NB4 (cell line): ENCODE results near the gene COTL1.

ENCODE experiments used
- CTCF ChIP-seq: IDR thresholded peaks from one replicate; pipeline ENCODE4 v1.5.1; 2012; ENCODE audit warnings: low read depth, low read length
- MAX ChIP-seq: IDR thresholded peaks from 2 replicates; pipeline ENCODE4 v1.6.1; 2011; ENCODE audit warnings: low read depth, low read length
- POLR2A ChIP-seq: IDR thresholded peaks from 2 replicates; pipeline ENCODE4 v1.6.1; 2011; ENCODE audit warnings: mild to moderate bottlenecking; ENCODE audit not compliant: insufficient read length; ENCODE audit errors: extremely low read depth

GRCh38 chr16:84568066-84568465, 49.8 kb downstream of the COTL1 start:
- no peak for TF ChIP-seq CTCF
- TF ChIP-seq MAX, result no peak
- no peak for TF ChIP-seq POLR2A
